GF-D8 (cell line): Measurements from ENCODE around the gene IL12RB2.
A peak's percentile ranks its signal among the peaks of the same experiment; 100 is the strongest.

Experiments
- DNase-seq: peaks from one replicate; lab custom pipeline; 2025; lab: John Stamatoyannopoulos, UW

The IL12RB2 gene

DNA sequence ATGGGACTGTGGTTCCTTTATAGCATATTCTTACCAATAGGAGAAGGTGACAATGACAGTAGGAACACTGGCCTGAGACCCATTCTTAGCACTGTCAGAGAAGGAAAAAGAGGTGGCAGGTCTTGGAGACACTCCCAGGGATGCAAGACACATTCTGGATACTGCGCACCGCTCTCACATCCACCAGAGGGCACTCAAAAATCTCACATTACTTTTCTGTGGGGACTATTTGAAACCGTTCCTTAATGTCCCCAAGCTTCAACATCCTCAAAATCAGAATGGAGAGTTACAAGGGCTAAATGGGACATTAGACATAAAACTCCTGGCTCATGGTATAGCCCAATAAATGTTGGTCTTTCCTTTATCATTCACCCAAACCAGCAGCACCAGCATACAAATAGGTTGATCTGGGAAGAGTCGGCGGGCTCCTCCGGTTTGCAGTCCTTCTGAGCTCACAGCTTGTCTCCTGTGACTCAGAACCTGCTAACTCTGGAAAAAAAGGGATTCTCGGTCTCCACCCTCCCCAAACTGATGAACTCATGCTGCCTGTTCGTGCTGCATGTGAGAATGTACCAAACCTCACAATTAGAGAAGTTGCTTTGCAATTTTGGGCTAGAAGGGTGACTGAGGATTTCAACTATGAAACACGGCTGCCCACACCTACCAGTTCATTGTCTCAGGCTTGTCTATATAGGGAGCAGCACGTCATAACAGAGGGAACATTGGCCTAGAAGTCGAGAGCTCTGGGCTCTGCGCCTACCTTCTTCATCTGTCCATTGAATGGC is 40.2 kb downstream of the IL12RB2 start:
- no peak for DNase-seq

DNA sequence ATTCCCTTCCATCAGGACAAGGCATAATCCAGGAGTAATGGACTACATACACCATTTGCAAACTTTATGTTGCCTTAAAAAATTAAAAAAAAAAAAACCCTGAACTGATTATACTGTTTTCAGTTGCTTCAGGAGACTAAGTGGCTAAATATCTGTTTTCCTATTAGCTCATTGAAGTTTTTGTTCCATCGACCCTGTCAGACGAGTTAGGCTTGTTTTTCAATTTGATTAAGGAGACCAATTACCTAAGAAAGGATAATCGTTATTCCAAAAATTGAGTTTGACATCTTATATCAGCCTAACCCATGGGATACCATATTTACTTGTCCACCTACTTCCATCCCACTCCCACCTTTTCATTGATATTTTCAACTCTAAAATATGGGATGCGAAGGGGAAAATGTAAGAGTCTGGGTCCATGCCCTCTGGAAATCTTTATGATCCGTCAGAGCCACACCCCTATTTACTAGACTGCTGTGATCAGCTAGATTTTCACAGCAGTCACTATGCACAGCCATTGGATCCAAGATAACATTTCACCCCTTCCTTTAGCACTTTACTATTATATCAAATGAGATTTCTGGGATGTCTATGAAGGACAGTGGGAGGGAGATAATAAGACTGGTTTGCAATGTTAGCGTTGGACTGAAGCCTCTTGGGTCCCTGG is 41.0 kb downstream of the IL12RB2 start:
- DNase-seq = no peak

DNA sequence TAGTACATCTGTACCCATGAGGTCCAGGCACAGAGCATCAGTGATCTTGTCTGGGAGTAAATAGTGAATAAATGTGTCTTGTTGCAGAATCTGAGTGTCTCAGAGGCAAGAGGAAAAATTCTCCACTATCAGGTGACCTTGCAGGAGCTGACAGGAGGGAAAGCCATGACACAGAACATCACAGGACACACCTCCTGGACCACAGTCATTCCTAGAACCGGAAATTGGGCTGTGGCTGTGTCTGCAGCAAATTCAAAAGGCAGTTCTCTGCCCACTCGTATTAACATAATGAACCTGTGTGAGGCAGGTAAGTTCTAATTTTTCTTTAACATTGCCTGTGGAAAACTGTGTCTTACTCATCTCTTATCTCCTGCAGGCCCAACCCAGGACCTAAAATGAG is 43.1 kb downstream of the IL12RB2 start:
- no peak for DNase-seq

DNA sequence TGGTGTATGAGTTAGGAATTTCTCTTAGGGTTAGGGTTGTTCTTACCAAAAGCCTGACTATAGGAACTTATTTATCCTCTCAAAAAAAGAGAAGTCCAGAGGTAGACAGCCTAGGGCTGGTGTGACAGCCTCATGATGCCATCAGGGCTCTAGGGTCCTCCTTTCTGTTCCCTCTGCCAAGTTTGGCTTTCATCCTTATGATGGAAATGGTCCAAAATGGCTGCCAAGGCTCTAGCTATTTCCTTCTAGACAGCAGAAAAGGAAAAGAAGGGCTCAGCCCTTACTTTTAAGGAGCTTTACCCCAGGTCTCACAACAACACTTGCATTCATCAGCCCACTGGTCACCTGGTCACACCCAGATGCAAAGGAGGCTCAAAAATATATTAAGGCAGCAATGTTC is 44.5 kb downstream of the IL12RB2 start:
- DNase-seq = no peak

DNA sequence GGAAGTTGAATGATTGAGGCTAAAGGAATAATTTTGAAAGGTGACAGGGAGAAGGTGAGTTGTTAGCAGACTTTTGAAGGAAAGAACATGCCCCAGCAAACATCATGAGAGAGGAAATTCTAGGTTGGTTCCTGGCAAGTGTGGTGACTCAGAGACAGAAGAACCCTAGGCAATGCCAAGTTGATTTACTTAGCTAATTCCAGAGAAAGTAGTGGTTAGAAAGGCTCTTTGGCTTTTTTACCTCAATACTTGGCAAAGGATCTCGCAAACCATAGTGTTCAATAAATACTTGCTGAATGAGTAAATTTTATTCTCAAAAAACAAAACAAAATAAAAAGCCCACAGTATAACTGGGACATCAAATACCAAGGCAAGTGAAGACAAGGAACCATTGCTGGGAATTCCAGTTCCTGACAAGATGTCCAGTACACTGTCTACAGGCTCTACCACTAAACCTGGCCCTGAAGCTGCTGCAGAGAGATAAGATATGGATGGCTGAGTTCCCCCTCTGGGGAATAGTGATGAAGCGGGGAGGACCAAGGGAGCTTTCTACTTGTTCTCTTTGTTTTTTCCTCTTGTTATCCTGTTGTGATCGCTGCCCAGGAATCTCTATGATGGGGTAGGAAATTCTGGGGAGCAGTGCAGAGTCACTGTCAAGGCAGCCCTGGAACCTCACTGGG is 48.2 kb downstream of the IL12RB2 start:
- DNase-seq = no peak

DNA sequence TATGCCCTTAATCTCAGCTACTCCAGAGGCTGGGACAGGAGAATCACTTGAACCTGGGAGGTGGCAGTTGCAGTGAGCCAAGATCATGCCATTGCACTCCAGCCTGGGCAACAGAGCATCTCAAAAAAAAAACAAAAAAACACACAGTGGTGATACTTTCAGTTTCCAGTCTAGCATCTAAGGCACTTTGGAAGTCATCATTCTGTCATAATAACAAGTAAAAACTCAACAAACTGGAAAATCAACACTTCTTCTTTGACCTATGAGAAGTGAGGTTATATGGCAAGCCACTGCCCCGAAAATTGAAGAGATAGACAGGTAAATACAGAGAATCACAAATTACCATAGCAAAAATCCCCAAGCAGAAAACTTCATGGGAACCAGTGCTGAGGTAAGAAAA is 51.9 kb downstream of the IL12RB2 start:
- no peak for DNase-seq

DNA sequence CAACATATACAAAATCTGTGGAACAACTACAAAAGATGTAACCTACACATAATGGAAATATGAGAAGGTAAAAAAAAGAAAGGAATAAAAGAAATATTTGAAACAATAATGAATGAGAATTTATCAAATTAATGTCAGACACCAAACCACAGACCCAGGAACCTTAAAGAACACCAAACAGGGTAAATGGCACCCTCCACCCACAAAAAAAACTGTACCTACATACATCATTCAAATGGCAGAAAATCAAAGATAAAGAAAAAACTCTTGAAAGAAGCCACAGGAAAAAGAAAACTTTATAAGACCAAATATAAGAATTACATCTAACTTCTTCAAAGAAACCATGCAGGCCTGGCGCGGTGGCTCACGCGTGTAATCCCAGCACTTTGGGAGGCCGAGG is 54.0 kb downstream of the IL12RB2 start:
- DNase-seq = no peak

DNA sequence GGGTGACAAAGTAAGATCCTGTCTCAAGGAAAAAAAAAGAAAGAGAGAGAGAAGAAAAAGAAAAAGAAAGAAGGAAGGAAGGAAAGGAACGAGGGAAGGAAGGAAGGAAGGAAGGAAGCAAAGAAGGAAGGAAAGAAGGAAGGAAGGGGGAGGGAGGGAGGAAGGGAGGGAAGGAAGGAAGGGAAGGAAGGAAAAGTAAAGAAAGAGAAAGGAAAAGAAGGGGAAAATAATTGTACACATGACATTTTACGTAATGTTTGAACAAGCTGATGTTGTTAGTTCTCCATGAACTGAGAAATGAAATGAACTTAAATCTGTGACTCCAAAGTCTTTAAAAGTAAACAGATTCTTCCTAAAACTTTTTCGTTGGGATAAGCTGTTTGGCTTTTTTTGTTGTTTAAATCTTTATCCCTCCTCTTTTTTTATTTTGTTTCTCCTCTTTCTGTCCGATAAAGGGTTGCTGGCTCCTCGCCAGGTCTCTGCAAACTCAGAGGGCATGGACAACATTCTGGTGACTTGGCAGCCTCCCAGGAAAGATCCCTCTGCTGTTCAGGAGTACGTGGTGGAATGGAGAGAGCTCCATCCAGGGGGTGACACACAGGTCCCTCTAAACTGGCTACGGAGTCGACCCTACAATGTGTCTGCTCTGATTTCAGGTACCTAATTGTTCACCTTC is 59.8 kb downstream of the IL12RB2 start:
- DNase-seq = no peak

DNA sequence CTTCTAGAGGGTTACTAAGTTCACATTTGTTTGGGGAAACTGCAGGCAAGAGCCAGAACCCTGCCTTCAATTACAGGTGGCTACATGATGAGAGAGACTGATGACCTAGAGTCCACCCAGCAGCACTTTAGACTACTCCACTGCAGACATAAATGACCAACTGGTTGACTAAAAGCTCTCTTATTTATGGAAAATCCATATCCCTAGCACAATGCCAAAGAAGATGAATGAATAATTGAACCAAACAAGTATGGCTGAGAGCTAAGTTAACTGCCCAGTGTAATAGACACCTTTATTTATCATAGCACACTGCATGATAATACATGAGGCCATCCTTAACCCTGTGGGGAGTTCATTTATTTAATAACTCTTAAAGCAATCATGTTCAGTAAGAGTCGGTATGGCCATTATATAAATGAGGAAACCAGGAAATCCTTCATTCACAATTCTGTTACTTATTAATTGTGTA is 60.4 kb downstream of the IL12RB2 start:
- DNase-seq = no peak

DNA sequence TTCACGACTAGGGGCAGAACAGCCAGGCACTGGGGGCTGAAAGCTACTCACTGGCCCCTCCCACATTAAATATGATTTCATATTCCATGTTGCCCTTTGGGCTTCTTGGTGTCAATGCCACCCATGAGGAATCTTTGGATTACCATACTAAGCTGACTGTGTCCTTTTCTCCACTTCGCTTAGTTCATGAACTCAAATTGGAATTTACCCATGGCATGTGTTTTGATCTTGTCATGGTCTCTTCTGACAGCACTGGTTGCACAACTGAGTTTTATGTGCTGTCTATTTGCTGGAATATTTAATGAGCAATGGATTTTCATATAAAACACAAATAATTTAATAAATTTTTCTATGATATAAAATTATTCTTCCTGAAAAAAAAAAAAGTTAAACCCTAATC is 63.4 kb downstream of the IL12RB2 start:
- DNase-seq = no peak

DNA sequence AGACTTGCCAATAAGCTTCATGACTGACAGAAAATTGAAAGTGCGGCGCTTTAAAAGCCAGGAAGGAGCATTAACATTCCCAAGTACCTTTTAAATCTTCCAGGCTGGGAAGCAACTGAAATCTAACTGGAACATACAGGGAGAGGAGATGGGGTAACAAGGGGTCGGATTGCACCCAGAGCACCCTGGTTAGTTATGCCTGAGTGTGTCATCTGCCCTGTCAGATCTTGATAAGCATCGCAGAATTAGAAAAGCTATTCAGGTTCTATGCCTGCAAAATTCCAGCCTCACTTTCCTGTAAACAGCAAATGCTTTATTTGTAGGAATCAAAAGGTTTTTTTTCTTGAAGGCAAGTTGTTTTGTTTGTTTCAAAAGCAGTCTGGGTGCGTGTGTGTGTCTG is 64.0 kb downstream of the IL12RB2 start:
- no peak for DNase-seq

DNA sequence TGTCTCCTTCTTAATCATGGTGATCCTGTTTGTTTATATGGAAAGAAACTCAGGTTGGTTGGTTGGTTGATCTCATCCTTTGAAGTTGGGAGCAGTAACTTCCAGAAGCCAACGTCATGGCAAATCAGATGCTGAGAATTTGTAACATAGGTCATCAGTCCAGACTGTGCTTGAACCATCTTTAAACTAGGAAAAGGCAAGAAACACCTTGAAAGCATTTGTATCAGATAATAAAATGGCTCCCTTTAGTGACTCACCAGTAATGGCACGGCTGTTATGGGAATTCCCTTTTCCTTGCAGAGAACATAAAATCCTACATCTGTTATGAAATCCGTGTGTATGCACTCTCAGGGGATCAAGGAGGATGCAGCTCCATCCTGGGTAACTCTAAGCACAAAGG is 64.5 kb downstream of the IL12RB2 start:
- DNase-seq = no peak

DNA sequence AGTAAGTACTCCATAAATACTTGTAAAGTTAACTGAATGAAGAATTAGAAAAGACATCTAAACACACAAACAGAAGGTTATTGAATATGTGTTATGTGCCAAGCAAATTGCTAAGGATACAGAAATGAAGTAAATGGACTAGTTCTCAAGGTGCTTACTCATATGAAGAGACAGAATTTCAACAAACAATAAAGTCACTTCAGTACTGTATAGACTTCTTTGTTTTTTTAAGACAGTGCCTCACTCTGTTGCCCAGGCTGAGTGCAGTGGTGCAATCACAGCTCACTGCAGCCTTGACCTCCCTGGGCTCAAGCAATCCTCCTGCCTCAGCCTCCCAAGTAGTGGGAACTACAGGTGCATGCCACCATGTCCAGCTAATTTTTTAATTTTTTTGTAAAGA is 65.2 kb downstream of the IL12RB2 start:
- no peak for DNase-seq

DNA sequence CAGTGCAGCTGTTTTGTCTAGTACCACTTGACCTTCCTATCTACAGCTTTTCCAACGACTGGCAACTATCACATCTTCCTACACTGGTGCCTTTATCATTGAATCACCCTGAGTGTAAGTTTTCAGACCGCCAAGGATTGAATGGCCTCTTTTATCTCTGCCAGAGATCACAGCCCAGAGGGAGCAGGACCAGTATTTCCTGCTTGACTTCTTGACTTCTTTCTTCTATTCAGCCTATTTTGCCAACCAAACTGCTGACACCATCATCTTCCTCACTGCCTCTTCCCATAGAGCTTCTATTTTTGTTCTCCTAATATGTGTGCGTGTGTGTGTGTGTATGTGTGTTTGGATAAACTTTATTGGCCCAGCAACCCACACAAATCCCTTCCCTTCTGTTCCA is 68.7 kb downstream of the IL12RB2 start:
- DNase-seq = no peak

DNA sequence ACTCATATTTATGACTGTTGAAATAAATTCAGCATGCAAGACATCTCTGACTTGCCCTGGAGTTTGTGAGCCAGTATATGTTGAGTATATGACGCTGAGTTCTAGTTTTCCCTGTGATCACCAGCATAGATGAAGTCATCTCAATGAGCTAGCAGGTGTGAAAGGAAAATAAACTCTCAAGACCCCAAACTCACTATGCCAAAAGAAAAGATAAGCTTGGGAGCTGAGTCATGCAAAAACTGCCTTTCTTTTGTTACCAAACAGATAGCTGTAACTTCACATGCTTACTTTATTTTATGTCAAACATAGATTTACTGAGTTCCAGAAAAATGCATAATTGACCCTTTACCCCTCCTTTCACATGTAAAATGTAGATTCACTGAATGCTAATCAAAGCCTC is 69.6 kb downstream of the IL12RB2 start:
- no peak for DNase-seq

DNA sequence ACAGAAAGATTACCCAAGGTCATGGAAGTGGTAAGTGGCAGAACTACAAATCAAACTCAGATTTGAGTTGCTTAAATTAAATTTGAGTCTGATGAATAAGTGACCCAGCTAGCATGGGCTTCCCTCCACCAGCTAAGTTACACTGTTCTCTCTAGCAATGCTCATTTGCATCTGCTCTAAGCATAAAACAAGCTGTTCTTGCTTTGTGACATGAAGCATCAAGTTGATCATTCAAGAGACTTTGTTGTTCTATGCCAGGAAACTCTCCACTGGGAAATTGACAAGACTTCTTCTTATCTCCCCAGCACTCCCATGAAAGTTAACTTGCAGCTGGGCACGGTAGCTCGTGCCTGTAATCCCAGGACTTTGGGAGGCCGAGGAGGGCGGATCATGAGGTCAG is 73.5 kb downstream of the IL12RB2 start:
- DNase-seq = no peak

DNA sequence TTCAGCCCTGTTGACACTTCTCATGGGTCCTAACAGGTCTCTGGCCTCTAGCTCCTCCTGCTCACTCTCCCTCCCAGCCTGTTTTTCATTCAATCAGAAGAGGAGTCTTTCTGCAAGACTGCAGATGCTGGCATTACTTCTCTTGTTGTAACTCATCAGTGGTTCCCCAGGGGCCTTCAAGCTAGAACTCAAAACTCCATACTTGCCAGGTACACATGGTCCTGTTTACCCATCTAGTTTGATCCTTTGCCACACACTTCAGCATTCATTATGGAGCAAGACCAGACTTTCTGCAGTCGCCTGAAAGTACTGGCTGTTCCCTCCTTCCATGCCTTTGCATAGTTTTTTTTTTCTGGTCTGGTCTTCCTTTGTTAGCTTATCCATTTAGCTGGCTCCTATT is 74.6 kb downstream of the IL12RB2 start:
- no peak for DNase-seq

DNA sequence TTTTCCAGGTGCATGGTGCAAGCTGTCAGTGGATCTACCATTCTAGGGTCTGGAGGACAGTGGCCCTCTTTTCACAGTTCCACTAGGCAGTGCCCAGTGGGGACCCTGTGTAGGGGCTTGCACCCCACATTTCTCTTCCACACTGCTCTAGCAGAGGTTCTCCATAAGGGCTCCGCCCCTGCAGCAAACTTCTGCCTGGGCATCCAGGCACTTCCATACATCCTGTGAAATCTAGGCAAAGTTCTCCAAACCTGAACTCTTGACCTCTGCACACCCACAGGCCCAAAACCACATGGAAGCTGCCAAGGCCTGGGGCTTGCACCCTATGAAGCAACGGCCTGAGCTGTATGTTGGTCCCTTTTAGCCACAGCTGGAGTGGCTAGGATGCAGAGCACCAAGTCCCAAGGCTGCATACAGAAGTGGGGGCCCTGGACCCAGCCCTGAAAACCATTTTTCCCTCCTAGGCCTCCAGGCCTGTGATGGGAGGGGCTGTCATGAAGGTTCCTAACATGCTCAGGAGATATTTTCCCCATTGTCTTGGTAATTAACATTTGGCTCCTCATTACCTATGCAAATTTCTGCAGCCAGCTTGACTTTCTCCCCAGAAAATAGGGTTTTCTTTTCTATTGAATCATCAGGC is 76.4 kb downstream of the IL12RB2 start:
- DNase-seq = no peak

DNA sequence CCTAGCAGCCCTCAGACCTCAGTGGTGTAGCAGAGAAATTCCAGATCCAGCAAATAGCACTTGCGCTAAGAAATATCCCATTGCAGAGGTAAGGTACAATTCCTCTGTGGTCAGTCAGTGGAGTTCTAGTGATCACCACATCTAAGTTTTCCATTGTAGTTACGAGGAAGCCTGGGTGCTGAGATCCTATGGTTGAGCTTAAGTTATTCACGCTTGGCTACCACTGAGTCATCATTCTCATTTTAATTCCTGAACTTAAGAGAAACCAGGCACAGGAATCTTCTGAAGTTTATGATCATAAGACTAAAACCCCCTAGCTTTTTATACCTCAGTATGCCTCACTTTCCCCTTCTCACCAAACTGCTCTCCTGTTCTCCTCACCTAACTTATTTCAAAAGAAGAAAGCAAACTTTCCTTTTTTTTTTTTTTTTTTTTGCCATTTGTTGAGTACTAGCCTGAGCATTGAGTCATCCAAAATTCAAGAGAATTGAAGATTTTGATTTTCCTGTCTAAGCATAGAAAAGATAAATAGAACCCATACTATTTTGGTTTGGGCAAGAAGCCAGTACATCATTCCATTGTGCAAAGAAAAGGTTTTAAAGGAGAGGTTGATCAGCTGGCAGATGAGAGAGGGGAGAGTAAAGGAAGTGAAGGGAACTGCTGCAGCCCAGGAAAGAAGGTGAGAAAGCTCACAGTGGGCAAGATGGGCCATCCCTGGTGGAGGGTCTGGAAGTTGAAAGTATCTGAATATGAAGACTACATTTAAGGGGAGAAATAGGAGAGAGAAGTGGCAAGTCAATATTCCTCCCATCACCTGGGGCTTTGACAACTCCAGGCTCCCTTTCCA is 82.6 kb downstream of the IL12RB2 start:
- DNase-seq = no peak

DNA sequence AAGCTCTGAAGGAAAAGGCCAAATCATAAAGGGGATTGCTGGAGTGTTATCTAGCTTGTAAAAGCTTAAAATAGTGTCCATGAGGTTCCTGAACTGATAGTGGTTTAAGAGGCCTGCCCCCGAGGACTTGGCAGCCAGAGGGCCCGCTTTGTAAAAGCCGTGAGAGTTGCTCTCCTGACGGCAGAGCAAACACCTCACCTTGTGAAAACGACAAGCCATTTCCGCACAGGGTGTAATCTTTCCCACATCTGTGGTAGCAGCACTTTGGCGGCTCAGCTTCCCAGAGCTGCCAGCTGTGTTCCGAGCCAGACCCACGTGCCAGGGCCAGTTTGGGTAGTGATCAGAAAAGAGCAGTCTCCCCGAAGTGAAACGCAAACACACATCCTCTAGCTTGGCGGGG is 85.6 kb downstream of the IL12RB2 start:
- DNase-seq = peak; percentile 77

DNA sequence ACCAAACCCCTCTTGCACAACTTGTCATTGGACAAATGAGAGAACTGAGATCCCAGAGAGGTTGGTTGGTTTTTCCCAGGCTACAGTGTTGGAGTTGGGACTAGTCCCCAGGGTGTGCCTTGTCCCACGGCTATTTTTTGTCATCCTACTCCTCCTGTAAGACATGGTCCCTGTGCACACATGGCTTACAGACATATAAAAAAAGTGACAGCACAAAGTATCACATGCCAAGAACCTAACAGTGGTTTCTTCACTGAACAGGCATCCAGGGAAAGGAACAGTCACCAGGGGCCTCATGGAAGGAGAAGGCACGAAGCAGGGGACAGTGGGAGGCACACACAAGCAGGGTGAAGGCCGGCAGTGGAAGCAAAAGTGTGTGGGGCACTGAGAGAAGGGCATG is 86.1 kb downstream of the IL12RB2 start:
- no peak for DNase-seq
